T-helper 1 cell treated with Interleukin-12 subunit alpha and Interleukin-12 subunit beta and Interleukin-4 antibody, amounts not matched to agents 30 ng/mL and 1 ng/mL, for 36 hours (primary cell): Measurements from ENCODE around the gene INHBB. TPM values are rescaled to one million over a fixed set of nuclear protein-coding genes. Genes with fewer than 3 reads are reported as not detected.

Experiments used
- intact Hi-C: fragments of 100-400 bp; cut with micrococcal nuclease; formaldehyde crosslinking; loops from one replicate; pipeline ENCODE4 v1.15.1; 2024
- total RNA-seq: library from RNA; stranded (reverse); gene quantifications from 2 replicates; pipeline ENCODE4 v1.2.3, GENCODE V29; 2022

The INHBB gene
- not detected in 2 replicates for total RNA-seq

GRCh38 chr2:120346026-120346666 lies at the start of gene INHBB:
Gene INHBB (plus strand): TSS chr2:120346136. CDS start chr2:120346189, 53 bp downstream.
- intact Hi-C loops, result loop anchor here (10.0 kb wide), 3 partner anchors 179 to 1501 kb away; partner anchors contain the start of gene EN1

- intact Hi-C loops, result no loop called here
These were observed 47.6 kb upstream of the INHBB start for GRCh38 chr2:120298173-120298835.

- intact Hi-C loops, result no loop called here
These were observed 46.9 kb upstream of the INHBB start for GRCh38 chr2:120299004-120299403.

- intact Hi-C loops, result no loop called here
These were observed 46.4 kb upstream of the INHBB start for GRCh38 chr2:120299561-120299960.

- intact Hi-C loops, result no loop called here
These were observed 45.6 kb upstream of the INHBB start for GRCh38 chr2:120300385-120300784.

GRCh38 chr2:120301284-120301683 lies 44.7 kb upstream of the INHBB start:
- intact Hi-C loops, result no loop called here

- intact Hi-C loops, result no loop called here
These were observed 43.6 kb upstream of the INHBB start for GRCh38 chr2:120302301-120302700.

- intact Hi-C loops, result no loop called here
These were observed 42.8 kb upstream of the INHBB start for GRCh38 chr2:120303177-120303576.

GRCh38 chr2:120305296-120305695 lies 40.6 kb upstream of the INHBB start:
- intact Hi-C loops, result no loop called here

GRCh38 chr2:120305937-120306490 lies 39.9 kb upstream of the INHBB start:
- intact Hi-C loops, result no loop called here

GRCh38 chr2:120307482-120307881 lies 38.5 kb upstream of the INHBB start:
- intact Hi-C loops, result no loop called here

- intact Hi-C loops, result no loop called here
These were observed 37.7 kb upstream of the INHBB start for GRCh38 chr2:120308038-120308910.

GRCh38 chr2:120310136-120310535 lies 35.8 kb upstream of the INHBB start:
- intact Hi-C loops, result loop anchor here (5.0 to 10.0 kb wide), 3 partner anchors 343 to 635 kb away; partner anchors contain the start of gene TMEM177

GRCh38 chr2:120310841-120311240 lies 35.1 kb upstream of the INHBB start:
- intact Hi-C loops, result loop anchor here (5.0 to 10.0 kb wide), 3 partner anchors 344 to 636 kb away; partner anchors contain the start of gene TMEM177

GRCh38 chr2:120312076-120312475 lies 33.9 kb upstream of the INHBB start:
- intact Hi-C loops, result loop anchor here (2.0 to 10.0 kb wide), 4 partner anchors 345 to 637 kb away; partner anchors contain the start of genes PTPN4 and TMEM177

GRCh38 chr2:120312860-120313694 lies 32.9 kb upstream of the INHBB start:
- intact Hi-C loops, result loop anchor here (1.0 to 10.0 kb wide), 17 partner anchors 26 to 672 kb away; partner anchors contain the start of genes EPB41L5, PTPN4, RALB and TMEM177

- intact Hi-C loops, result loop anchor here (1.0 to 10.0 kb wide), 17 partner anchors 27 to 673 kb away; partner anchors contain the start of genes EPB41L5, PTPN4, RALB and TMEM177
These were observed 32.0 kb upstream of the INHBB start for GRCh38 chr2:120313695-120314615.

GRCh38 chr2:120314690-120315366 lies 31.1 kb upstream of the INHBB start:
- intact Hi-C loops, result loop anchor here (5.0 to 10.0 kb wide), 3 partner anchors 348 to 640 kb away; partner anchors contain the start of gene TMEM177
